GM19468 (cell line): ENCODE results near the gene NAV2.
A peak's percentile ranks its signal among the peaks of the same experiment; 100 is the strongest.

Experiments used
- ATAC-seq: cut with Tn5 transposase; IDR thresholded peaks from one replicate; pipeline ENCODE4 v1.9.1; 2021; ENCODE audit warnings: mild to moderate bottlenecking, moderate library complexity, moderate number of reproducible peaks; ENCODE audit not compliant: unreplicated experiment; ENCODE audit errors: extremely low read depth

The NAV2 gene

DNA sequence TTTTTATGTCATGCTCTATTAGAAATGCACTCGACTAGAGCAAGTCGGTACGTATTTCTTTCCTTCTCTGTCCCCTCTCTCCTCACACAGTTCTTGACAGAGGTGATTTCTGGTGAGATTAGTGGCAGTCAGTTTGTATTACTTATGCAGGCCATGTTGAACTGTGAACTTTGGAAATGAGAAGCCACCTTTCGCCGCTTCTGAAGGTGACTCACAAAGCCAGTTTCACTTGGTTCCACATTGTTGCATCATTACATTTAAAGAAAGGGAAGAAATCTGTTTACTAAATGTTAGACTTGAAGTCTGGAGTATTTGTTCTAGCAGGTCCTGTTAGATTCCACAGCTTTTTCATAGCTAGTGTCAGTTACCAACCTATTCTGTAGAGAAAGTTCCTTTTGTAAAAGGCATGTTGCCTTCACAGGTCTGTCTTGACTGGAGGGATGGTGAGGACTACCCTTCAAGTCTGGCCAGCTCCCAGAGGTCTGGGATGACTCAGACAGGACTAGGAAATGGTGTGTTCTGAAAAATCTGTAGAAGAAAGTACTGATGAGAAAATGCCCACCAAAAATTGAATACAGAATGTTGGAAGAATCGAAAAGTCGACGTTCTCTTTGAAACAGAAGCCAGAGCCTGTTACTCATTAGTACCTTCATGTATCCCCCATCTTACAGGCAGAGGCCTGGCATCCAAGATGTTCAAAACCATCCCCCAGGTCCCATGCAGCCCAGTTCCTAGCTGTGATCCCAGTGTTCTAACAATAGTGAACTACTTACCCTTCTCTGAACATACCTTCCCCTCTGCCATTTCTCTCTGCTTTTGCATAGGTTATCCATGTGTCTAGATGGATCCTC is 266.3 kb downstream of the NAV2 start:
- peak; percentile 48 for ATAC-seq

DNA sequence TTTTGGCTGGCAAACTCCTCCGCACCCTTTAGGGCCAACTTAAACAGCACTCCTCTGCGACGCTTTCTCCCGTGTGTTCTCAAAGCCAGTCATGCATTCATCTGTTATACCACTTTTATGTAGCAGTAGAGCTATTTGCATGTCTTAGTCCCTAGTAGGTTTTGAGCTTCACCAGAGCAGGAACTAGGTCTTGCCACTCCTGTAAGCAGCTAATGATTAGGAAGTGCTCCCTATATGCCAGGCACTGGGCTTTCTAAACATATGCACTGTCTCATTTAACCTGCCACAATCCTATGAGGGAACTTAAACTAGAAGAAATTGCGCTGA is 266.8 kb downstream of the NAV2 start:
- peak; percentile 59 for ATAC-seq

DNA sequence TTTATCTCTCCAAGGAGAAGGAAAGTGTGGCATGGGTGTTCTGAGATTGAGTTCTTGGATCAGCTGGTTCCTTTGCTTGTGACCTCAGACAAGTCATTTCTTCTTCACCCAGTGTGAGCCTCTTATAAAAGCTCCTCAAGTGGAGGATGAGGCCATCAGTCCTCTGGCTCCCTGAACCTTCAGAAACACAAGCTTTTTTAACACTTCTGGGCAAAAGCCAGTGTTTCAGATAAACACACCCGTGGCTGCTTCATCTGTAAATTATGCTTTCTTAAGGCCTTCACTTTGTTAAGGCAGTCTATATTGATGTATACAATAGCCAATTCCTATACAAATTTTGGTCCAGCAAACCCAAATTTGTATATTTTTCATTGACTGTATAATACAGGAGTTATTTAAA is 267.8 kb downstream of the NAV2 start:
- ATAC-seq = no peak

DNA sequence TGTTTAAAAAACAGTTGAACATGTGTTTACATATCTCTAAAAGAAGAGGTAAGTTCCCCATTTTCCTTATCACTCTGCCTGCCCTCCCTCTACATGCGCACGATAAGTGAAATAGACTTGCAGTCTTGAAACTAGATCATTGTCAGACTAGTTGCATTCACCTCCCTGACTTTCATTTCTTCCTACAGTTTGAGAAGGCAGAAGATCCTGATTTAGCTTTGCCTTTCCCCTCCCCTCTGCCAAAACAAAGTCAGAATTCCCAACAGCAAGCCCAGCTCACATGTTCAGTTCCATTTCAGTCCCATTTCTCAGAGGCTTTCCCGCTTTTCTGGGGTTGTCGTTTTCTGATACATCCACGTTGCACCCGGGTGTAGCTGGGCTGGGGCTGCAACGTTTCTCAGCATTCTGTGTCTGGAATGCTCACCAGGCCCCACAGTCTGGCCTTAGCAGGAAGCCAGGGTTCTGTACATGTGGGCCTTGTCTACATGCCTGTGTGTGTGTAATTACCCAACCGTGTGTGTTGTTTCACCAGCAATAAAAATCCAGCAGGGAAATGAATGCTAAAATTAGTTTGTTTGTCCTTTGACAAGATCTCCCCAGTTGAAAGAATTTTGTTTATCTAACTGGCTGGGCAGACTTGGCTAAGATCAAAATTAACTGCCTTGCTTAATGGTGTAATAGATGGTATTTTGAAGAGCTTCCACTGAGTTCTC is 268.5 kb downstream of the NAV2 start:
- no peak for ATAC-seq

DNA sequence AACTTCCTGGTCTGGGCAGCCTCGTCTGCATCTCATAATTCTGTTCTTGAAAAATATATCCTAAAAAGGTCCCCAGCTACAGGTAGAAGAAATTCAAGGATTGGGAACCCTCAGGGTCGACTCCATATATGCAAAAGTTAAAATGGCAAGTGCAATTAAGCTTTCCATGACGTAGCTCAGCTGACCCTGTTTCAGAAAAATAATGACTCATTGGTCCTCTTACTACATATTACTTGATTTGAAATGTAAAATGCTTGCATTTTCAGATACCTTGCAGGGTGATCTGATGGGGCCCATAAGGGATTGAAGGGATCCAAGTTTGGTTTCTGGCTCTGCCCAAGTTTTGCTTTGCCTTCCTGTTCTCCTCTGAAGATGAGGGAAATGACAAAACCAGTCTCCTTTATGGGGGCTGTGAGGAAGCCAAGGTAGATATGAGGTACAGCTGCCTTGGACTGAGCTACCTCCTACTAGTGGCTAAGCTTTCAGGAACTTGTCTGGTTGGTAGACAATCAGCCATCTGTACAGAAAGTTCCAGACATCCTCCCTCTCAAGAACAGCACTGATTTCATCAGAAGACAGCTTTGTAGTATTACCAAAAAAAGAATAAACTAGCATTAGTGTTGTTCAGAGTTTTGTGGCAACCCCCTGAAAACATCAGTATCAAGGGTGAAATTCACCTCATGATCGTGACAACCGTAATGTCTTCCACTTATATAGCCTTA is 270.3 kb downstream of the NAV2 start:
- ATAC-seq = no peak

DNA sequence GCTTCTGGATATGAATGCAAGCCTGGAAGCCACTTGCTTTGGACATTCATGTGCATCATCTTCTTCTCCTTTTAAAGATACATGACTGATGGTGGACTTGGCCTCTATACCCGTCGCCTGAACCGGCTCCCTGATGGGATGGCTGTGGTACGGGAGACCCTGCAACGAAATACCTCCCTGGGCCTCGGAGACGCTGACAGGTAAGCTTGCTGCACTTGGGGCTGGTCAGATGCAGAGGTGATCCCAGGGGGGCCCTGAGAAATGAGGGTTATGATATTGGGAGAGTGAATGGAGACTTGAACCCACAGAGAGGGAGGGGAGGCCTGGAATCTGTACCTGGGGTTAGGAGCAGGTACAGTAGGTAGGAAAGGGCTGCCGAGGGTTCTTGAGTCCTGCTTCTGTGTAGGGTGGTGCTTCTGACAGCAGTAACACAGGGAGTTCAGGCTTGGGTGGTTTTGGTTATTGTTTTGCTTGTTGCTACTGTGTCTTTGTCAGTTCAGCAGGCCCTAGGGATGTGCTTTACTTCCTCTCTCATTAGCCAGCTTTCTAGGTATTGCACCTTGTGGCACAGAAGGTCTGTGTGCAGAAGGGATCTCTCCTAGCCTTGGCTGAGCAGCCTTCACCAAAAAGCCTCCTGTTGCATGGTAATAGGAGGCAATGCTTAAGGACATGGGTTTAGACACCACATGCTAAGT is 271.6 kb downstream of the NAV2 start:
- no peak for ATAC-seq

DNA sequence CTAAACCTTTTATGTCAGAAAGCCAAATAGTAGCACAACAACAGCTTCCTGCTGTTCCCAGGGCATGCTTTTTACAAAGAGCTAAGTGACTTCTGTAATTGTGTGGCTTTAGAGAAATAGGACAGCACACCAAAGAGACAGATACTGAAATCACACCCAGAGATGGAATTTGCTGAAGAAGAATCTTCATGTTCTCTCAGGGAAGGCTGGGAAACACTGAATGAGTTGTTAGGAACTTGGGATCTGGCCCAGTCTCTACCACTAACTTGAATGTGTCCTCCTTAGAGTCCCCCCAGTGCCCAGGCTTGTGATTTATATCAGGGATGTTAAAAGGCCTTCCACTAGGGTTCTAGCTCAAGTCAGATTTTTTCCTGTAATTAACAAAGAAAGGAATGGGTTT is 272.5 kb downstream of the NAV2 start:
- no peak for ATAC-seq

DNA sequence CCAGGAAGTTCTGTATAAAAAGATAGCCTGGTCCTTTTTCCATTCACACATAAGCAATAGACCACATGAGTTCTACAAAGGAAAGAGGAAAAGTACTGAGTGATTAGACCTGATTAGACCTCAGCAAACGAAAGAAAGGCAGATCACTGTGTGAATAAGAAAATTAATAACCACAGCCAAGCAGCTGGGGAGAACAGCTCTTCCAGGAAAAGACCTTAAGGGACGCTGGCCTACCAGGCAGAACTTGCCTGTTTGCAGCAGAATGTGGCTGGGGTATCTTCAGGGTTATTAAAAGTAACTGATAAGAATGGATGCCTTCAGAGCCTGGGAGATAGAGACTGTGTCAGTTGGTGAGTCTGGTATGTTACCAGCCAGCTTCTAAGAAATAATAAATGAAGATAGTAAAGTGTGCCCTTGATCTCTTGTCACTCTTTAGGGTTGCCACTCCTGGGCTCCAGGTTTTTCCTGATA is 274.7 kb downstream of the NAV2 start:
- no peak for ATAC-seq

DNA sequence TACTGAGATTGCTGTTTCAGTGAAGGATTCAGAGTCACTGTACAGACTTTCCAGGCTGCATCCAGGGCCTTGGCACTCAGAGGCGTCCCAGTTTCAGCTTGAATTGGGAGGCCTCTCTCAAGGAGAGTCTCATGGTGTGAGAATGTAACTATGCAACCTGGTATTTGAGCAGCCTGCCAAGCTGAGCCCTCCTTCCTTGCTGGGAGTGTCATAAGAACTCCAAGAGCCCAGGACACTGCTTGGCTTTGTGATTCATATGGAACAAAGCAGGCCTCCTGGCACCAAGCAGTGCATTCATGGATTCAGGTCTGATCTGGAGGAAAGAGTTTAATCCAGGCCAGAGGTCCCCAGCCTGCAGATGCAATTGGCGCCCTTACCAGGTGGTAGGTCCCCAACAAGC is 276.0 kb downstream of the NAV2 start:
- ATAC-seq = no peak

DNA sequence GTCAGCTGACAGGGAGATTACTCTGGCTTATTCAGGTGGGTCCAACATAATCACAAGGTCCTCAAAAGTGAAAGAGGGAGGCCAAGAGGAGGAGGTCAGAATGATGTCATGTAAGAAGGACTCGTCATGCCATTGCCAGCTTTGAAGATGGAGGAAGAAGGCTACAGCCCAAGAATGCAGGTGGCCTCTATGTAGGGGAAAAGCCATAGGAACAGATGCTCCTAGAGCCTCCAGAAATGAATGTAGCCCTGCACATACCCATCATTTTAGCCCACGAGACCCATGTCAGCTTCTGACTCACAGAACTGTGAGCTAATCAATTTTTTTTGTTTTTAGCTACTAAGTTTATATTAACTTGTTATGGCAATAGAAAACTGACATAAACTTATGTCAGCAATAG is 276.6 kb downstream of the NAV2 start:
- ATAC-seq = no peak

DNA sequence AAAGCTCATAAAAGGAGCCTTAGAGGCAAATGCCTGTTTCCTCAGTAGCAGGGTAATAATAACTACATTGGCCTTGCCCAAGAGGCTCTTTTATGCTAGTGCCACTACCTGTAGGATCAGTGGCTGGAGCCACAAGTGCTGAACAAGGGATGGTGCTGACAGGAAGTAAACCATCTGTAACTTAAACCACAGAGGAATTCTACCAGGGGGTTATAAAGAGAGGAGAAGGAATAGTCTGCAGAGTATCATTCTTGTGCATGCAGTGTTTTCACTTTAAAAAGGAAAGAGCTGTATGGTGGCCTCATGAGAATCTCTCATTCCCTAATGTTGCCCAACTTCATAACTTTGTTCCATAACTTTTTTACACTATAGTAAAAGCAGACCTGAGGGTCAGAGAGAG is 279.5 kb downstream of the NAV2 start:
- no peak for ATAC-seq

DNA sequence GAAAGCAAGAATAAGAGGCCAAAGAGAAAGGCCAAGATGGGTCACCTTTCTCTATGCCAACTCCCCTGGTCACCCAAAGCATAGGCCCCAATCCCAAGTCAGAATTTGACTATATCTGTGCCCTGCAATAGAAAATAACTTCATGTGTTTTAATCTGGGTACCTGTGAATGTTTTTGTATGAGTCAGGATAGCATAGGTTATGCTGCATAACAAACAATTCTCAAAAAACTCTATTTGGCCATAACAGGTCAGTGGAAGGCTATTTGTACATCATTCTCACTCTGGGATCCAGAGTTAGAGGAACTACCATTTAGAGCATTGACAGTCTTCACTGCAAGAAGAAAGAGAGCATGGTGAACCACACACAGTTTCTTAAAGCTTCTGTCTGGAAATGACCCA is 280.4 kb downstream of the NAV2 start:
- no peak for ATAC-seq

DNA sequence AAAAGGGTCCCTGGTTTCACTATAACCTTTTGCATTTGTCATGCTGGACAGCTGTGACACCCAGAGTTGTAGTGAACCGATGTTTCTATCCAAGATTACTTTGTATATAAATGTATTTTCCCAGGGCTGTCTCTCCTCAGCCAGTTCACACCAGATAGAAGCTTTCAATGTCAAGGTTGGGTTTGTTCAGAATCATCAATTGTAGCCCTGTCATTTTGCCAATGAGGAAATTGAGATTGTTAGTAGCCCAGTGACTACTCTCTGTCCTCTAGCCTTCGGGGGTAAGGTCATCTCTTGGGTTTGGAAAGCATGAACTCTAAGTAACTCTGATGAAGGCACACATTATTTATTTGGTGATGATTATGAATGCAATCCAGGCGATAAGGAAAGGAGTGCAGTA is 282.0 kb downstream of the NAV2 start:
- no peak for ATAC-seq

DNA sequence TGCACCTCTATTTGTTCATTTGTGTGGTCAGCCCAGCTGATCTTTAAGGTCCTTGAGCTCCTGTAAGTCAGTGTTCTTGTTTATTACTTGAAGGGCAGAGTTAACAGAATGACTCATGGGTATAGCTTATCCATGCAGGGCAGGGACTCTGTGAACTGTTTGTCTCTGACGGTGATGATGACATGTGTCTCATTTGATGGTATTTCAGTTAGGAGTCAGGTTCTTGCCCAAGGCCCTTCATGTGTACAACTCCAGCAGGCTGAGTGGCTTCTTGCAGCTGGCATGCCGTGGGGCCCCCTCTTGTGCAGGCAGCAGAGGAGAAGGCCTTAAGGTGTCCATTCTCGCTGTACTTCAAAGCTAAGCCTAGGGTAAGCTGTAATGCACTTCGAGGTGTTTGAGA is 282.5 kb downstream of the NAV2 start:
- ATAC-seq = no peak

DNA sequence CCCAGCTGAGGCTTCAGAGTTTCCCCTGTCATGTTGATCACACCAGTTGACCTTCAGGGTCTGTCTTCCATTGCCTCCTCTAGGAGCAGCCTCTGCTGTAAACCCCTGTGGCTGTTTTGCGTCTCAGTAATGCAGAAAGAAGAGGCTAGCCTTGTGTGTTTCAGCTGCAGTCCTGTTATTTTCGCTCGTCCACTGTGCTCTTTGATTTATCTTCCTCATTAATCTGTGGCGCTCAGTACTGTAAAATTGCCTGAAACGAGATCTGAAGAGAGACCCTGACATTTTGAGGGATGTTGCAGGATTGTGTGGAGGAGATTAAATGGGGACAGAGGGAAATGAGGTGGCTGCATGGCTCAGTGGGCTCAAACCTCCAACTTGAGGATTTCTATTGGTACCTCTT is 283.9 kb downstream of the NAV2 start:
- no peak for ATAC-seq

DNA sequence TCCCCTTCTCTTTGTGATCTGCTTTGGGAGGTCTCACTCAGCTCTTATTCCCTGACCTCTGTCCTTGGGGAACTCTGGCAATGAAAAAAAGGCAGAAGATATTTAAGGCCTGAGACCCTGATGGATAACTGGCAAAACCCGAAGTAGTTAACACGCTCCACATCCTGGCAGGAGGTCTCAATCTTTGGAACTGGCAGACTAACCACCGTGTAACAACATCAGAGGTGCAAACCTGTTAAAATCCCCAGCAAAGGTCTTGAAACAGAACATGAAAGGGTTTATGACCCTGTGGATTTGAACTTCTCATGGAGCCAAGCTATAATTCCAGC is 287.3 kb downstream of the NAV2 start:
- no peak for ATAC-seq

DNA sequence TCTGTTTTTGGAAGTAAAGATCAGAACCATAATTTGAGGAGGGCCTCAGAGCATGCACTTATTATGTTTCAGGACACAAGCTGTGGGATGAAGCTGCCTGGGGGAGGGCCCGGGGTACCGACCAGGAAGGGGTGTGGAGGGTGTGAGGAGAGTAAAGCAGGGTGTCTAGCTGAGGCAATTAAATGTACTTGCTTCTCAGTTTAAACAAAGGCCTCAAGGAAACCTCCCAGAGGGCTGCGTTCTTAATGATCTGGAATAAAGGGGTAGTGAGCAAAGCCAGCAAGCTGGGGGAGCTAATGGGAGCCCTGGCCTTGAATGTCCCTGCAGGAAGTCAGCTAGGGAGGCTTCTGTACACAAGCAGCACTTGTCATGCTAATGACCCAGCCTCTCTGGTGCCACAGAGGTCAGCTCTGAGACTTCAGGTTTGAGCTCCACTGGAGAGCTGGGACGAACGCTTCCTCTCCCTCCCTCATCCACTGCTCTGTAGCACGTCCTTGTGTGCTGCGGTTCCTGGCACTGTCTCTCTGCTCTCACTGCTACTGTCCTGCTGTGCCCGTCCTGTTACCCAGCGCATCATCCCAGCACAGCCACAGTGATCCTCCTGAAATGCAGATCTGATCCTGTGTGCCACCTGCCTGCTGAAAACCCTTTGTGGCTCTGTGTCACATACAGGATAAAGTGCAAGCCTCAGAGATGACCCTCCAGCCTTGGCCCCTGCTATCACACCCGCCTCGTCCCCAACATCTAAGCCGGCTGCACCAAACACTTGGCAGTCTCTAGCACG is 287.9 kb downstream of the NAV2 start:
- no peak for ATAC-seq

DNA sequence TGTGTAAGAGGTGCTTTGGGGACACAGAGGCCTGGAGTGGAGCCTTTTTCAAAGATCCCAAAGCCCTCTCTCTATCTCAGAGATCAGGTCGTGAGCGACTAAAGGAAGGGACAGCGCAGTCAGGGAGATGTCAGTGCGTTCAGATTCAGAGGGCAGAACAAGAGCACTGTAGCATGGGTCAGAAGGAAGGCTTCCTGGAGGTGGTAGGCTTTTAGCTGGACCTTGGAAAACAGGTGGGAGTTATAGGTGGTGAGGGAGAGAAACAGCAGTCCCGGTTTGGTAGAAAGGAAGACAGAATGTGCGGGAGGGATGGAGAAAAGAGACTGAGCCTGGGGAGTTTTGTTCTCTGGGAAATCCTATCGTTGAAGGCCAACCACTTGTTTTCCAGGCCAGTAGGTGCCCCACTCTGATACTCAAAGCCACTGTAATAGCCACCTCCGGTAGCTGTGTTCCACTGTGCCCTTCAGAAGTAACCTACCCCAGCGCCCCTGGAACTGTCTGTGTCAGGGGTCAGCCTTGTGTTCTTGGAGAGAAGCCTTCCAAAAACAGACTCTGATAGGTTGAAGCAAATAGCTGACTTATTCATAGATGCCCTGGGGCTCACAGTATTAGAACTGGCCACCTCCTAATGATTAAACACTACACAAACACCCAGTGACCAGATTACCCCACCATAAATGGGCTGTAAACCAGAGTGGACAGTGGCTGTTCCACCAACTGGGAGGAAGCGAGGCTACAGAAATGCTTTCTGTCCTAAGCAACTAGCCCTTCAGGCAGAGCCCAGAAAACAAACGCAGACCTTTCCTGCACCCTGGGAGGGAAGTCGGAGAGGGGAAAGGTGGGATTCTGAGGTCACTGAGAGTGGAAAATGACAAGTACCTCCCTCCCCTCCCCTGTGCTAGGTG is 289.9 kb downstream of the NAV2 start:
- ATAC-seq = no peak

DNA sequence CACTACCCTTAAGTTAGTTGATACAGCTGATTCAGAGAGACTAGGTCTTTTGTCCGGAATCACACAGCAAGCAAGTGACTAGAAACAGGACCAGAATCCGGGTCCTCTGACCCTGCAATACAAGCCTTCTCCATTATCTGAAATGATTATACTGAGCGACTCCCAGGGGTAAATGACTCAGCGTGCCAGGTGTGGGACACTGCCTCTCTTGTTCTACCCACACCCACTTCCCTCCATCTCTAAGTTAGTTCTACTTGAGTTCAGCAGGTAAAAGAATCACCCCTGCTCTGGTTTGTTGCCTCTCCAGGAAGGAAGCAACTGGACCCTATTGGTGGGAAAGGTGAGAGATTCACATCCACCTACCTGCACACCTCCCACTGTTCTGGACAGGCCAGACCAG is 290.7 kb downstream of the NAV2 start:
- ATAC-seq = no peak
